Amygdala (tissue), 56 donors: ENCODE results near the gene FOXA1.

Source experiments
- DNase-seq, 56 donors: peaks; one replicate each; lab custom pipeline; 2025; lab: John Stamatoyannopoulos, UW

FOXA1 gene

GRCh38 chr14:37594971-37595808 is at the start of gene FOXA1, which contains the start of gene TTC6:
Gene FOXA1, minus strand, starts transcription at chr14:37595249. Its CDS starts 277 bp downstream, at chr14:37594972.
Gene TTC6, plus strand, starts transcription at chr14:37595629. Its CDS starts 26,436 bp downstream, at chr14:37622065.
- no peak for DNase-seq

- DNase-seq, result no peak
These were observed 48.7 kb upstream of the FOXA1 start for GRCh38 chr14:37643701-37644100.

GRCh38 chr14:37642125-37642524 is 47.1 kb upstream of the FOXA1 start:
- no peak for DNase-seq

- DNase-seq, result no peak
These were observed 46.1 kb upstream of the FOXA1 start for GRCh38 chr14:37641117-37641516.

GRCh38 chr14:37638599-37638998 is 43.5 kb upstream of the FOXA1 start:
- DNase-seq, result no peak

GRCh38 chr14:37637341-37637740 is 42.3 kb upstream of the FOXA1 start:
- no peak for DNase-seq

- no peak for DNase-seq
These were observed 30.8 kb upstream of the FOXA1 start for GRCh38 chr14:37625597-37626595.

GRCh38 chr14:37623971-37624370 is 28.9 kb upstream of the FOXA1 start:
- DNase-seq, result no peak

GRCh38 chr14:37623426-37623951 is 28.4 kb upstream of the FOXA1 start:
- no peak for DNase-seq

GRCh38 chr14:37622231-37622923 is 27.3 kb upstream of the FOXA1 start:
- DNase-seq, result no peak

- DNase-seq, result no peak
These were observed 25.8 kb upstream of the FOXA1 start for GRCh38 chr14:37620856-37621255.

GRCh38 chr14:37618498-37619028 is 23.5 kb upstream of the FOXA1 start:
- DNase-seq, result no peak

GRCh38 chr14:37617864-37618365 is 22.9 kb upstream of the FOXA1 start:
- DNase-seq, result no peak

GRCh38 chr14:37616853-37617252 is 21.8 kb upstream of the FOXA1 start:
- no peak for DNase-seq

GRCh38 chr14:37615582-37616289 is 20.7 kb upstream of the FOXA1 start:
- no peak for DNase-seq

- no peak for DNase-seq
These were observed 16.0 kb upstream of the FOXA1 start for GRCh38 chr14:37610945-37611523.

- DNase-seq, result no peak
These were observed 13.6 kb upstream of the FOXA1 start for GRCh38 chr14:37608649-37609048.

- DNase-seq, result no peak
These were observed 11.6 kb upstream of the FOXA1 start for GRCh38 chr14:37606678-37607077.
